Measurements from ENCODE around the gene UNC45A. TPM values are rescaled to one million over a fixed set of nuclear protein-coding genes. Genes with fewer than 3 reads are reported as not detected.

The UNC45A gene
- total RNA-seq, 1 experiment from 2014 or later = 101 TPM

- peaks cover 23% of the 10 kb centered on the region for H3K4me1 Mint-ChIP-seq
- DNase-seq (ENCODE audit: low spot score) (peak; percentile 58), ATAC-seq (peak; percentile 62)
- H3K27me3 Mint-ChIP-seq (ENCODE audit: low read depth) = peaks cover 26% of the 10 kb centered on the region
- ChIA-PET CTCF (interaction anchor here (0.6 to 7.3 kb wide), 19 partner anchors 9 to 841 kb away, joined by 3 to 194 read pairs (median 5); partner anchors contain the start of genes BLM, FES, HDDC3 and RCCD1), POLR2A (interaction anchor here (0.6 to 2.5 kb wide), 5 partner anchors 28 to 588 kb away, joined by 3 to 17 read pairs (median 5); partner anchors contain the start of genes HDDC3, IQGAP1 and UNC45A)
- no peak overlapping the region for H3K27ac Mint-ChIP-seq
- TF ChIP-seq CTCF (IDR thresholded peaks at IDR 0.05) (no peak), ZNF121 (CRISPR knock-in tag; IDR thresholded peaks at IDR 0.05) (peak; percentile 91), NFYB (CRISPR knock-in tag; conservative IDR thresholded peaks at IDR 0.05; ENCODE audit: low read depth) (no peak), ZNF671 (CRISPR knock-in tag; IDR thresholded peaks at IDR 0.05) (no peak), USF1 (CRISPR knock-in tag; IDR thresholded peaks at IDR 0.05) (no peak), ZNF396 (CRISPR knock-in tag; IDR thresholded peaks at IDR 0.05; ENCODE audit: borderline replicate concordance) (no peak), SP1 (CRISPR knock-in tag; conservative IDR thresholded peaks at IDR 0.05) (0 out of 2 replicates have a peak, but pooled peaks have one; percentile 27), ATF1 (CRISPR knock-in tag; IDR thresholded peaks at IDR 0.05) (no peak), AR (CRISPR knock-in tag; IDR thresholded peaks at IDR 0.05) (no peak), HMGA2 (CRISPR knock-in tag; IDR thresholded peaks at IDR 0.05) (no peak), NFATC4 (CRISPR knock-in tag; IDR thresholded peaks at IDR 0.05) (no peak), SMAD3 (CRISPR knock-in tag; IDR thresholded peaks at IDR 0.05; ENCODE audit: borderline replicate concordance) (no peak), NR2C2 (CRISPR knock-in tag; IDR thresholded peaks at IDR 0.05) (no peak)
- TF ChIP-seq, protein P1, sequence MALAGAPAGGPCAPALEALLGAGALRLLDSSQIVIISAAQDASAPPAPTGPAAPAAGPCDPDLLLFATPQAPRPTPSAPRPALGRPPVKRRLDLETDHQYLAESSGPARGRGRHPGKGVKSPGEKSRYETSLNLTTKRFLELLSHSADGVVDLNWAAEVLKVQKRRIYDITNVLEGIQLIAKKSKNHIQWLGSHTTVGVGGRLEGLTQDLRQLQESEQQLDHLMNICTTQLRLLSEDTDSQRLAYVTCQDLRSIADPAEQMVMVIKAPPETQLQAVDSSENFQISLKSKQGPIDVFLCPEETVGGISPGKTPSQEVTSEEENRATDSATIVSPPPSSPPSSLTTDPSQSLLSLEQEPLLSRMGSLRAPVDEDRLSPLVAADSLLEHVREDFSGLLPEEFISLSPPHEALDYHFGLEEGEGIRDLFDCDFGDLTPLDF (CRISPR knock-in tag; IDR thresholded peaks at IDR 0.05) = no peak
- TF ChIP-seq, protein P2, sequence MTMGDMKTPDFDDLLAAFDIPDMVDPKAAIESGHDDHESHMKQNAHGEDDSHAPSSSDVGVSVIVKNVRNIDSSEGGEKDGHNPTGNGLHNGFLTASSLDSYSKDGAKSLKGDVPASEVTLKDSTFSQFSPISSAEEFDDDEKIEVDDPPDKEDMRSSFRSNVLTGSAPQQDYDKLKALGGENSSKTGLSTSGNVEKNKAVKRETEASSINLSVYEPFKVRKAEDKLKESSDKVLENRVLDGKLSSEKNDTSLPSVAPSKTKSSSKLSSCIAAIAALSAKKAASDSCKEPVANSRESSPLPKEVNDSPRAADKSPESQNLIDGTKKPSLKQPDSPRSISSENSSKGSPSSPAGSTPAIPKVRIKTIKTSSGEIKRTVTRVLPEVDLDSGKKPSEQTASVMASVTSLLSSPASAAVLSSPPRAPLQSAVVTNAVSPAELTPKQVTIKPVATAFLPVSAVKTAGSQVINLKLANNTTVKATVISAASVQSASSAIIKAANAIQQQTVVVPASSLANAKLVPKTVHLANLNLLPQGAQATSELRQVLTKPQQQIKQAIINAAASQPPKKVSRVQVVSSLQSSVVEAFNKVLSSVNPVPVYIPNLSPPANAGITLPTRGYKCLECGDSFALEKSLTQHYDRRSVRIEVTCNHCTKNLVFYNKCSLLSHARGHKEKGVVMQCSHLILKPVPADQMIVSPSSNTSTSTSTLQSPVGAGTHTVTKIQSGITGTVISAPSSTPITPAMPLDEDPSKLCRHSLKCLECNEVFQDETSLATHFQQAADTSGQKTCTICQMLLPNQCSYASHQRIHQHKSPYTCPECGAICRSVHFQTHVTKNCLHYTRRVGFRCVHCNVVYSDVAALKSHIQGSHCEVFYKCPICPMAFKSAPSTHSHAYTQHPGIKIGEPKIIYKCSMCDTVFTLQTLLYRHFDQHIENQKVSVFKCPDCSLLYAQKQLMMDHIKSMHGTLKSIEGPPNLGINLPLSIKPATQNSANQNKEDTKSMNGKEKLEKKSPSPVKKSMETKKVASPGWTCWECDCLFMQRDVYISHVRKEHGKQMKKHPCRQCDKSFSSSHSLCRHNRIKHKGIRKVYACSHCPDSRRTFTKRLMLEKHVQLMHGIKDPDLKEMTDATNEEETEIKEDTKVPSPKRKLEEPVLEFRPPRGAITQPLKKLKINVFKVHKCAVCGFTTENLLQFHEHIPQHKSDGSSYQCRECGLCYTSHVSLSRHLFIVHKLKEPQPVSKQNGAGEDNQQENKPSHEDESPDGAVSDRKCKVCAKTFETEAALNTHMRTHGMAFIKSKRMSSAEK (CRISPR knock-in tag; IDR thresholded peaks at IDR 0.05; ENCODE audit: borderline replicate concordance) = no peak
- TF ChIP-seq, protein P3, sequence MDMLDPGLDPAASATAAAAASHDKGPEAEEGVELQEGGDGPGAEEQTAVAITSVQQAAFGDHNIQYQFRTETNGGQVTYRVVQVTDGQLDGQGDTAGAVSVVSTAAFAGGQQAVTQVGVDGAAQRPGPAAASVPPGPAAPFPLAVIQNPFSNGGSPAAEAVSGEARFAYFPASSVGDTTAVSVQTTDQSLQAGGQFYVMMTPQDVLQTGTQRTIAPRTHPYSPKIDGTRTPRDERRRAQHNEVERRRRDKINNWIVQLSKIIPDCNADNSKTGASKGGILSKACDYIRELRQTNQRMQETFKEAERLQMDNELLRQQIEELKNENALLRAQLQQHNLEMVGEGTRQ (CRISPR knock-in tag; IDR thresholded peaks at IDR 0.05) = no peak
- H3K36me3 Mint-ChIP-seq = peaks cover 7% of the 10 kb centered on the region
- H3K4me3 Mint-ChIP-seq = peak overlapping the region; percentile 79
- H3K9me3 Mint-ChIP-seq = no peaks in the 10 kb centered on the region
Observed at GRCh38 chr15:90903733-90904536, 31.1 kb upstream of the UNC45A start.

Data from WTC11 (cell line).